Stimulated activated effector memory CD8-positive, alpha-beta T cell treated with anti-CD3 and anti-CD28 coated beads, Interleukin-12 subunit alpha, Interleukin-12 subunit beta, amount 100 ng/mL, for 72 hours (primary cell): ENCODE results near the gene CNRIP1.
"Not testable (repeated sequence)": the region's sequence is repeated elsewhere in the genome, so short reads cannot be mapped to it uniquely, and the experiment has no call there.

ENCODE experiments used
- ATAC-seq: fragments of 150-1000 bp; cut with Tn5 transposase; 2 replicates; pipeline ENCODE4 v1.10.0; 2021
- DNase-seq, 2 donors: peaks; one replicate each; pipeline ENCODE4 v3.0.0; 2021 to 2022; ENCODE audit warnings: low spot score in 2 of 2
- H3K27ac Mint-ChIP-seq: one replicate; pipeline ENCODE4 v1.8.0; 2022; ENCODE audit warnings: mild to moderate bottlenecking, mixed read lengths
- H3K36me3 Mint-ChIP-seq: one replicate; pipeline ENCODE4 v1.8.0; 2022; ENCODE audit warnings: mild to moderate bottlenecking, mixed read lengths
- H3K4me1 Mint-ChIP-seq: one replicate; pipeline ENCODE4 v1.8.0; 2022; ENCODE audit warnings: mixed read lengths
- H3K4me3 Mint-ChIP-seq: one replicate; pipeline ENCODE4 v1.8.0; 2022; ENCODE audit warnings: mild to moderate bottlenecking, mixed read lengths
- H3K9me3 Mint-ChIP-seq: one replicate; pipeline ENCODE4 v1.8.0; 2022; ENCODE audit warnings: mixed read lengths

Gene CNRIP1

DNA sequence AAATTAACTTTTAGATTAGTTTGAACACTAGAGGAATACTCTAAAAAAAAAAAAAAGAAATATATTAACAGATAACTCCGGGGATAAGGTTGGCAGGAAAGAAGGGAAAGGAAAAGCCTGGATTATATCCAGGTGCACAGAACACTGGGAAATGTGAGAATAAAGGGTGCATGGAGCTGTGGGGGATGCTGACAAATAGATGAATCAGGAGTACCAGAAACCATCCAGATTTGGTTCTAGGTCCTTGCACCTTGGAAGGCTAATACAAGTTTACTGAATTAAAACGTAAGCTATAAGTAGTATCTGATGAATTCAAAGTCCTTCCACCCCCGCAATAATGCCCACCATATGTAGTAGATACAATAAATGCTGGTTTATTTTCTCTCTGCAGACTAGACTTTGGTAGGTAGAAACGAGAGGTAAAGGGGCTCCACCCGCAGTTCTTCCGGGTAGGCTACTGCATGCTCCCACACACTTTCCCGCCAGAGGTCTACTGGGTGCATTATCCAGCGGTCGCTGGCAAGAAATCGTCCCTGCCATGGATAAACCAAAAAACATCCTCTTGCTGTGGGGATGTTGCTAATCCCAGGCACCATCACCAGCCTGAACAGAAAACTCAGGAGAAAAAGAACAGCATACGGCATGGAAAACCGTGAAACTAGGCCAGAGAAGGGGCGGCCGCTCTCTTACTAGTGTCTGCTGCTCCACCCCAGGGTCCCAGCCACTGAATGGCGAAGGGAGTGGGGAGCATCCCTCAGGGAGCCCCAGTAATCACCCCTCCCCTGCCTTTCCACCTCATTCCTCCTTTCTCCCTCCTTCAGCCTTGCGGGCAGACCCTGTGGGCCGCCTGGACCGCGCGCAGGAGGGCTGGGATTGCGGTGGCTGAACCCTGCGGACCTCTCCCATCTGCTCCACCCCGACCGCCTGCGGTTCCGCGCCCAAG, 1.5 kb downstream of the CNRIP1 start:
- H3K4me3 Mint-ChIP-seq = peak overlapping the region; percentile 69

DNA sequence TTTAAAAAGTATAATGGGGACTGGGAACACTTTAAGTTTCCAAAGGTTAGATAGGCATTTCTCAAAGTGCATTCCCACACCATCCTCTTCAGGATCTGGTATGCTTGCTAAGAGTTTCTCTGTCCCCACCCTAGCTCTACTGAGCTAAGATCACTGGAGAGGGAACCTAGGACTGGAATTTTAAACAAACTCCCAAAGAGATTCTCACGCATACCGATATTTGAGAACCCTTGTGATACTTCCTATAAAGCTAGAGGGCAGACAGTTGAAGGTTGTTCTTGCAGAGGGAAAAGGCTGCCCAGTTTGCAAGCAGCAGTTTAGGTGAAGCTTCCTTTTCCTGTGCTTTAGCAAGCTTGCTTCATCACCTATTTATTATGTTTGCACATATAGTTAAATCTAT, 3.6 kb downstream of the CNRIP1 start:
- no peak overlapping the region for H3K27ac Mint-ChIP-seq
- no peak for DNase-seq
- ATAC-seq = no peak
- H3K36me3 Mint-ChIP-seq = no peaks in the 10 kb centered on the region
- peaks cover 16% of the 10 kb centered on the region for H3K4me1 Mint-ChIP-seq
- H3K4me3 Mint-ChIP-seq = no peak overlapping the region
- H3K9me3 Mint-ChIP-seq = peaks cover 3% of the 10 kb centered on the region

More for the DNA sequence above, 1.5 kb downstream of the CNRIP1 start:
- Mint-ChIP-seq H3K4me1 (peaks cover 16% of the 10 kb centered on the region), H3K36me3 (no peaks in the 10 kb centered on the region), H3K27ac (no peak overlapping the region), H3K9me3 (peaks cover 3% of the 10 kb centered on the region)
- ATAC-seq = no peak
- DNase-seq = no peak

- H3K36me3 Mint-ChIP-seq = no peaks in the 10 kb centered on the region
- no peak overlapping the region for H3K27ac Mint-ChIP-seq
- no peak for DNase-seq
- H3K4me3 Mint-ChIP-seq = no peak overlapping the region
- no peak for ATAC-seq
- peaks cover 3% of the 10 kb centered on the region for H3K9me3 Mint-ChIP-seq
- H3K4me1 Mint-ChIP-seq = no peaks in the 10 kb centered on the region
Measured at GRCh38 chr2:68311033-68311432, 8.7 kb downstream of the CNRIP1 start.

GRCh38 chr2:68309426-68309825, 10.3 kb downstream of the CNRIP1 start:
- Mint-ChIP-seq H3K36me3 (no peaks in the 10 kb centered on the region), H3K27ac (no peak overlapping the region), H3K9me3 (peaks cover under 1% of the 10 kb centered on the region), H3K4me3 (no peak overlapping the region), H3K4me1 (no peaks in the 10 kb centered on the region)
- no peak for DNase-seq
- ATAC-seq = no peak

DNA sequence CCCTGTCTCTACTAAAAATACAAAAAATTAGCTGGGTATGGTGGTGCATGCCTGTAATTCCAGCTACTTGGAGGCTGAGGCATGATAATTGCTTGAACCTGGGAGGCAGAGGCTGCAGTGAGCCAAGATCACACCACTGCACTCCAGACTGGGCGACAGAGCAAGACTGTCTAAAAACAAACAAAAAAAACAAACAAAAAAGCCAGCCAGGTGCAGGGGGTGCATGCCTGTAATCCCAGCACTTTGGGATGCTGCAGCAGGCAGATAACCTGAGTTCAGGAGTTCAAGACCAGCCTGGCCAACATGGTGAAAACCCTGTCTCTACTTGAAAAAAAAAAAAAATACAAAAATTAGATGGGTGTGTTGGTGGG, 15.9 kb downstream of the CNRIP1 start:
- H3K27ac Mint-ChIP-seq, DNase-seq, H3K4me3 Mint-ChIP-seq, H3K36me3 Mint-ChIP-seq, ATAC-seq, H3K9me3 Mint-ChIP-seq, H3K4me1 Mint-ChIP-seq: not testable (repeated sequence)

DNA sequence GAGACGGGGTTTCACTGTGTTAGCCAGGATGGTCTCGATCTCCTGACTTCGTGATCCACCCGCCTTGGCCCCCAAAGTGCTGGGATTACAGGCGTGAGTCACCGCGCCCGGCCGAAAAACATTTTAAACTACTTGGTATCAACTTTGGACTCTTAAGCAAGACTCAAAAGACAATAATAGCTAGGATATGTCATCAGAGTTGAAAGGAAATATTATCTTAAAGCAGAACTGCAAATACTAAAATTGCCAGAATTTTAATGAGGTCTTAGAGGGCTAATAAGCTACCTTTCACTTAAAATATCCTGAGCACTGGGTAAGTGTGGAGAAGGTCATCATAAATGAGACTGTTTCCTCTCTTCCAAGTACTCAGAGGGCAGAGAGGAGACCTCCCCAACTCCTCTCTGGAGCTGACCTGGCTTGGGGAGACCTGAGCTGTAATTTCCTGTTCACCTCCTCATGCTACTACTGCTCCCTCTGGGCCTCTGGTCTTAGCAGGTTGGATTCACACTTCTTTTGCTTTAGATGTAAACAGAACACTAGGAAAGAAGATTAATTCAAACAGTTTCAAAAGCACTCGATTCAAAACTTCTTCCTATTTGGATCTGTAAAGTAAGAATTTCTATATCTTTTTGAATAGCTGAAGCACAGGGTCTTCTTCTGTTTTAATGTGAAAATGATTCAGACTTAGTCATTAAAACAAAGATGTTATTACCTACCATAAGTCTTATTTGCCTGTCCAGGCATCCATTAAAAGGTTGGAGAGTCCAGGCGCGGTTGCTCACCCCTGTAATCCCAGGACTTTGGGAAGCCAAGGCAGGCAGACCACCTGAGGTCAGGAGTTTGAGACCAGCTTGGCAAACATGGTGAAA, 16.5 kb downstream of the CNRIP1 start:
- Mint-ChIP-seq H3K4me1 (no peaks in the 10 kb centered on the region), H3K27ac (no peak overlapping the region), H3K9me3 (no peaks in the 10 kb centered on the region)

DNA sequence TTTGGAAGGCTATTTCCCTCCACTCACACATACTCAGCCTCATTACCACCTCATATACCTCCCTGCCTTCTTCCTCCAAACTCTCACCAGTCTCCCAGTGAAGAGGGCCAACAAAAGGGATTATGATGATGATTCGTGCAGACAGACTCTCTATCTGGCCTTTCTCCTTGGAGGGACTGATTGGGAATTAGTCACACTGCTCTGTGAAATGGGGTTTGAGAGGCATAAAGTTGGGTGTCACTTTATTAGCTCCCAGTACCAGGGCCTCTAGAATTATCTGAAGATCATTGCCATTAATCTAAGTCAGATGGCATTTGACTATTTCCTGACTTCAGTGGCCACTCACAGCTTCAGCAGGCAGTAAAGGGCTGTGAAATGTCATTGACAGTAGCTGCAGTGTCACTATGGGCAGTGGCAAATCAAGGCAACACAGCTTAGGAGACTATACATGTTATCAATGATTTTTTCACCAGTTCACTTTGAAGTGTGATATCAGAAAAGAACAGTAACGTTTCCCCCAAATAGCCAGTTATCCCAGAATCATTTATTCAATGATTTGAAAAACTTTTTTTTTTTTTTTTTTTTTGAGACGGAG, 17.4 kb downstream of the CNRIP1 start:
- no peak overlapping the region for H3K4me3 Mint-ChIP-seq
- ATAC-seq = no peak
- no peaks in the 10 kb centered on the region for H3K36me3 Mint-ChIP-seq
- no peaks in the 10 kb centered on the region for H3K4me1 Mint-ChIP-seq
- no peaks in the 10 kb centered on the region for H3K9me3 Mint-ChIP-seq
- H3K27ac Mint-ChIP-seq = no peak overlapping the region
- DNase-seq = no peak

More for the DNA sequence above, 16.5 kb downstream of the CNRIP1 start:
- DNase-seq (no peak), ATAC-seq (no peak)
- Mint-ChIP-seq H3K36me3 (no peaks in the 10 kb centered on the region), H3K4me3 (no peak overlapping the region)

DNA sequence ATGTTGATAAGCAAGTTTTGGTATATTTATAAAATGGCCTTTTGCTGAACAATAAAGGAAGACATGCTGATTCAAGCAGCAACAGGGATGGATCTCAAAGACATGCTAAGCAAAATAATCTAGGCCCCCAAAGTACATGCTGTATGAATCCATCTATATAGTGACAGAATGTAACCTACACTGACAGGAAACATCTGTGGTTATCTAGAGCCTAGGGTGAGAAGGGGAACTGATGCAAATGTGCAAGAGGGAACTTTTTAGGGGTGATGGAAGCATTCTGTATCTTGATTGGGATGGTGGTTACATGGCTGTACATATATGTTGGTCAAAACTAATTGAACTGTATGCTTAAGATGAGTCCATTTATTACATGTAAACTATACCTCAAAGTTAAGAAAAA, 24.2 kb downstream of the CNRIP1 start:
- H3K9me3 Mint-ChIP-seq = no peaks in the 10 kb centered on the region
- H3K36me3 Mint-ChIP-seq = no peaks in the 10 kb centered on the region
- DNase-seq = no peak
- ATAC-seq = no peak
- H3K27ac Mint-ChIP-seq = peak overlapping the region; percentile 5
- H3K4me3 Mint-ChIP-seq = no peak overlapping the region
- H3K4me1 Mint-ChIP-seq = peaks cover 6% of the 10 kb centered on the region

DNA sequence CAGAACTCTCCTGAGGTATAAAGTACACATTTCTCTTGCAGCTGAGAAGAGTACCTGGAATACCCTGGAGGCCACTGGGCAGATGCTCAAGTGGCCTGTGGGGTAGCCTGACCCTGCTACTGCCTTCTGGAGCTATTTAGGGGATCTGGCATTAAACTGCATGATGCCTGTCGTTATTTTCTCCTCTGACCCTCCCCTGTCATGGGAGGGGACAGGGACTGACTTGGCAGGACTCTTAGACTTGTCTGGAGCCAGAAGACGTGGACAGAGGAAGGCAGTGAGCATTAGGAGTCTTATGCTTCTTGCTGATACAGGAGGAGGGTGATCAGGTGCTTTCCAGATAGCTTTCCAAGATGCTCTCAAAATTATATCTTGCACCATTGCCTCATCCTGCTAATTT, 24.8 kb downstream of the CNRIP1 start:
- no peaks in the 10 kb centered on the region for H3K36me3 Mint-ChIP-seq
- DNase-seq (no peak), ATAC-seq (no peak)
- H3K4me3 Mint-ChIP-seq = no peak overlapping the region
- H3K4me1 Mint-ChIP-seq = peaks cover 6% of the 10 kb centered on the region
- no peaks in the 10 kb centered on the region for H3K9me3 Mint-ChIP-seq
- H3K27ac Mint-ChIP-seq = no peak overlapping the region

DNA sequence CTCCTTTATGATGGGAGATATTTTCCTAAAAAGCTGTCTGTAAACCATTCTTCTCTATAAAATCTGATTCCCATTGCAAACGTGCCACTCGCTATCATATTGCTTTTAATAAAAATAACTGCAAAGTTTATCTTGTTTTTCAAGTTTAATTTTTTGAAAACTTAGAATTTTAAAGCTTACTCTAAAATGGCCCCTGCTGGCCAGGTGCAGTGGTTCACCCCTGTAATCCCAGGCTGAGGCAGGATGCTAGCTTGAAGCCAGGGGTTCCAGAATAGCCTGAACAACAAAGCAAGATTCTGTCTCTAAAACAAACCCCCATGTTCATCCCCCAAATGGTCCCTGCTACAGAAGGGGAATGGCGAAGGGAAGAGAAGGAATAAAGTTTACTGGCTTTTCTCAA, 25.6 kb downstream of the CNRIP1 start:
- no peaks in the 10 kb centered on the region for H3K36me3 Mint-ChIP-seq
- no peaks in the 10 kb centered on the region for H3K9me3 Mint-ChIP-seq
- peaks cover 6% of the 10 kb centered on the region for H3K4me1 Mint-ChIP-seq
- DNase-seq (no peak), ATAC-seq (no peak)
- H3K27ac Mint-ChIP-seq = no peak overlapping the region
- no peak overlapping the region for H3K4me3 Mint-ChIP-seq

DNA sequence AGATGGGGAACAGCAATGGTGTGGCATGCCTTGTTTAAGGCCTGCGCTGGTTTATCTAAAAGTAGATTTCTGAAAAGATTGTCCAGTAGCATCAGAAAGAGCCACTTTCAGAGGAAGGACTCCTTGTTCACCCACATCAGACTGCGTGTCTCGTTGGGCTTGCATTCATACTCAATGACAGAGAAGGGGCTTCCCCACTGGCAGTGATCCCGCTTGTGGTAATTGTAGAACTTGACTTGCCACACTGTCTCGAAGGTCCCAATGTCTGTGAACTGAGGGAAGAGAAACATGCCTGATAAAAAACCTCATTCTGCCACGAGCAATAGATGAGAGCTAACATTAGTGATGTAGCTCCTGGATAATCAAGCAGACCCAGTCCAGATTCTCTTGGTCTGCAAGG, 26.0 kb downstream of the CNRIP1 start:
- H3K27ac Mint-ChIP-seq = no peak overlapping the region
- H3K4me1 Mint-ChIP-seq = peaks cover 6% of the 10 kb centered on the region
- ATAC-seq (no peak), DNase-seq (no peak)
- no peaks in the 10 kb centered on the region for H3K9me3 Mint-ChIP-seq
- no peak overlapping the region for H3K4me3 Mint-ChIP-seq
- H3K36me3 Mint-ChIP-seq = no peaks in the 10 kb centered on the region

GRCh38 chr2:68293024-68293423, 26.7 kb downstream of the CNRIP1 start:
- ATAC-seq (no peak), DNase-seq (no peak)
- H3K4me1 Mint-ChIP-seq = peaks cover 6% of the 10 kb centered on the region
- H3K27ac Mint-ChIP-seq = no peak overlapping the region
- H3K4me3 Mint-ChIP-seq = no peak overlapping the region
- no peaks in the 10 kb centered on the region for H3K36me3 Mint-ChIP-seq
- no peaks in the 10 kb centered on the region for H3K9me3 Mint-ChIP-seq

- DNase-seq (no peak), ATAC-seq (peak; percentile 50)
- H3K4me1 Mint-ChIP-seq = peaks cover 6% of the 10 kb centered on the region
- H3K27ac Mint-ChIP-seq = no peak overlapping the region
- H3K9me3 Mint-ChIP-seq = no peaks in the 10 kb centered on the region
- no peaks in the 10 kb centered on the region for H3K36me3 Mint-ChIP-seq
- H3K4me3 Mint-ChIP-seq = no peak overlapping the region
Measured at GRCh38 chr2:68292108-68292710, 27.5 kb downstream of the CNRIP1 start.

DNA sequence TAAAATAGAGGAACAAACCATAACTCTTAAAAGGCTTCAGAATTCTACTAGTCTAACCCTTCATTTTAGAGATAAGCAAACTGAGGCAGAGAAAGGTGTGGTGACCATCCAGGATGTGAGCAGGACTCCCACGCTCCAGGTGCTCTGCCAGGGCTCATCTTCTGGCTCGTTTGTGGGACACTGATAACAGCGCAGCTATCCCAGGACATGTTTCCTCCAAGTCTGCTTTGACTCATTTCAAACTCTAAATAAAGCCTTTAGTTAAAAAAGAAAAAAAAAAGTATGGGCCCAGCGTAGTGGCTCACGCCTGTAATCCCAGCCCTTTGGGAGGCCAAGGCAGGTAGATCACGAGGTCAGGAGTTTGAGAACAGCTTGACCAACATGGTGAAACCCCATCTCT, 28.4 kb downstream of the CNRIP1 start:
- Mint-ChIP-seq H3K36me3 (no peaks in the 10 kb centered on the region), H3K27ac (no peak overlapping the region), H3K4me1 (peaks cover 6% of the 10 kb centered on the region), H3K4me3 (no peak overlapping the region), H3K9me3 (no peaks in the 10 kb centered on the region)
- DNase-seq (no peak), ATAC-seq (no peak)

DNA sequence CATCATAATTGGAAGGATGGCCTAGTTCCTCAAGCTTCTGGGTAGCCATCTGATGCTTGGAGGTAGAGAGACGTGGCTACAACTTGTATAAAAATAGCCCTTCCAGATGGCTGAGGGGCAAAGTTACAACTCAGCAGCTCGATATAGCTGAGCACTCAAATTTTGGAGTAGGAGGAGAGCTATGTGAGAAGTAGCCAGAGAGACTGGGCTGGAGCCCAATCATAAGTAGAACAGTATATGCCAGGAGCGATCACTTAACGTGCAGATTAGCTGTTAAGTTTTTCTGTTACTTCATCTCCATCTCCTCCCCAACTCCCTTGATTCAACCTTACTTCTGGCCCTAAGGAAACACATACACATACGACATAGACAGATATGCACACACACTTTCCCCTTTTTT, 28.8 kb downstream of the CNRIP1 start:
- no peaks in the 10 kb centered on the region for H3K36me3 Mint-ChIP-seq
- DNase-seq = no peak
- H3K9me3 Mint-ChIP-seq = no peaks in the 10 kb centered on the region
- ATAC-seq = no peak
- H3K4me3 Mint-ChIP-seq = no peak overlapping the region
- peaks cover 6% of the 10 kb centered on the region for H3K4me1 Mint-ChIP-seq
- no peak overlapping the region for H3K27ac Mint-ChIP-seq
